ENCODE measurements around the gene NFYA.

GRCh38 chr6:41036186-41036585 is 36.6 kb upstream of the NFYA start:
- TF ChIP-seq CTCF (IDR thresholded peaks at IDR 0.05) = no peak
- TF ChIP-seq EP300 (IDR thresholded peaks at IDR 0.05) = no peak
